Hepatocyte (in vitro differentiated cells): ENCODE results near the gene CFAP65.

ENCODE experiments used
- CTCF ChIP-seq: fragments of 200-600 bp; sonication (generic); IDR thresholded peaks from 2 replicates; pipeline ENCODE4 v1.5.1; 2016; ENCODE audit warnings: antibody characterized with exemption, mild to moderate bottlenecking; ENCODE audit not compliant: poor library complexity
- EZH2 ChIP-seq: fragments of 200-600 bp; sonication (generic); IDR thresholded peaks from 2 replicates; pipeline ENCODE4 v1.6.1; 2016; ENCODE audit warnings: antibody characterized with exemption, mild to moderate bottlenecking, borderline replicate concordance
- EZH2phosphoT487 ChIP-seq: fragments of 200-600 bp; sonication (generic); IDR thresholded peaks from one replicate; pipeline ENCODE4 v1.6.1; 2018; ENCODE audit warnings: antibody characterized with exemption, mild to moderate bottlenecking, low read depth, moderate library complexity; ENCODE audit not compliant: unreplicated experiment, severe bottlenecking

- TF ChIP-seq CTCF: peak; percentile 99
- peak; percentile 80 for TF ChIP-seq EZH2phosphoT487
- no peak for TF ChIP-seq EZH2
Measured at GRCh38 chr2:218979846-218980734, 61.2 kb downstream of the CFAP65 start.
